NCI-H460 (cell line): ENCODE data around the gene POU6F2. TPM values are rescaled to one million over a fixed set of nuclear protein-coding genes. Genes with fewer than 3 reads are reported as not detected.

ENCODE experiments used
- DNase-seq: peaks from one replicate; pipeline ENCODE4 v3.0.0-alpha.2; 2016; ENCODE audit warnings: low read depth; ENCODE audit errors: extremely low read depth
- small RNA-seq, 2 experiments: library from RNA; depleted of rRNA; stranded (forward); fragments of <200 nt; gene quantifications; one replicate each; pipeline ENCODE3, GENCODE V24; 2014
- total RNA-seq: library from RNA; depleted of rRNA; stranded (reverse); fragments of >200 nt; shearing (Covaris generic); gene quantifications from 2 replicates; pipeline ENCODE4 v1.2.3, GENCODE V29; 2014; rRNA removed

Gene POU6F2
- total RNA-seq, 1 experiment from 2014 or later: not detected

- DNase-seq: no peak
These were observed 490.6 kb downstream of the POU6F2 start for GRCh38 chr7:39468261-39468660.

- DNase-seq: no peak
These were observed 491.2 kb downstream of the POU6F2 start for GRCh38 chr7:39468808-39469374.

- no peak for DNase-seq
These were observed 503.2 kb downstream of the POU6F2 start for GRCh38 chr7:39480901-39481300.

- no peak for DNase-seq
These were observed 511.0 kb downstream of the POU6F2 start for GRCh38 chr7:39488467-39489393.

- no peak for DNase-seq
These were observed 512.6 kb downstream of the POU6F2 start for GRCh38 chr7:39490296-39490695.

- DNase-seq: no peak
These were observed 516.2 kb downstream of the POU6F2 start for GRCh38 chr7:39493934-39494333.

GRCh38 chr7:39501358-39501757 lies 523.6 kb downstream of the POU6F2 start:
- no peak for DNase-seq

DNA sequence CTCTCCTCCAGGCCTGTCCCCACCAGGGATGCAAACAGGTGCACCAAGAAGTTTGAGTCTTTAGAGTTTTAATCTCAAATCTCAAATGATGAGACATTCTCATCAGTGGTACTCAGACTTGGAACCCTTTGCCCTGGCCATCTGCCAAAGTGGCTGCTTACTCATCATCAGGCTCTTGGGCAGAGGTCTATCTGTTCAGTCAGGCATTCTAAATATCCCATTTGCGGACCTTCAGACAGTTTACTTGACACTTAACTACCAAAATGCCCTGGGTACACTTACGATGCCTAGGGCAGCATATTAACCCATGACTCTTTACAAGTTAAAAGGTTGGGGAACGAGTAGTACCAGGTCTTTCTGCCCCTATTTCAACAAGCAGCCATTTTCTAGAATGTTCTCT lies 527.3 kb downstream of the POU6F2 start:
- DNase-seq: no peak

DNA sequence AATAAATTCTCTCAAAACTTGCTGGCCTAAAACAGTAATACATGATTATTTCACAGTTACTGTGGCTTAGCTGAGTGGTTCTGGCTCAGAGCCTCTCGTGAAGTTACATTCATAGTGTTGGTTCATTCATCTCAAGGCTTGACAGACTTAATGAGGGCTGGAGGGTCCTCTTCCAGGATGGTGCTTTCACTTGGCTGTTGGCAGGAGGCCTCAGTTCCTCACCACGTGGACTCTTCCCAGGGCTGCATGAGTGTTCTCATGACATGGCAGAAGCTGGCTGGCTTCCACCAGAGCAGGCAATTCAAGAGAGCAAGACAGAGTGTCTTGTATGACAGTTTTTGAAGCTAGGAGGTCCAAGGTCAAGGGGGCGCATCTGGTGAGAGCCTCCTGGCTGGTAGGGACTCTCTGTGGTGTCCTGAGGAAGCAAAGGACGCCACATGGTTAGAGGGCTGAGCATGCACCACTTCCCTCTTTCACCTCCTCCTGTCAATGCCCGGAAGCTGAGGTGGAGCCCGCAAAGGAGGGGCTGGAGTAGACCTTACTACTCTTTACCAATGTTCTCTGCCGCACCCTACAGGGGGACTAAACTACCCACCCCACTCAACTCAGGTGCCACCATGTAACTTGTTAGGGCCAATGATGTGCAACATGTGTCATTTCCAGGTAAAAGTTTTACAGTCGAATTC lies 530.3 kb downstream of the POU6F2 start:
- DNase-seq: no peak

- no peak for DNase-seq
These were observed 531.7 kb downstream of the POU6F2 start for GRCh38 chr7:39509436-39509835.

GRCh38 chr7:39509912-39510311 lies 532.2 kb downstream of the POU6F2 start:
- DNase-seq: no peak

DNA sequence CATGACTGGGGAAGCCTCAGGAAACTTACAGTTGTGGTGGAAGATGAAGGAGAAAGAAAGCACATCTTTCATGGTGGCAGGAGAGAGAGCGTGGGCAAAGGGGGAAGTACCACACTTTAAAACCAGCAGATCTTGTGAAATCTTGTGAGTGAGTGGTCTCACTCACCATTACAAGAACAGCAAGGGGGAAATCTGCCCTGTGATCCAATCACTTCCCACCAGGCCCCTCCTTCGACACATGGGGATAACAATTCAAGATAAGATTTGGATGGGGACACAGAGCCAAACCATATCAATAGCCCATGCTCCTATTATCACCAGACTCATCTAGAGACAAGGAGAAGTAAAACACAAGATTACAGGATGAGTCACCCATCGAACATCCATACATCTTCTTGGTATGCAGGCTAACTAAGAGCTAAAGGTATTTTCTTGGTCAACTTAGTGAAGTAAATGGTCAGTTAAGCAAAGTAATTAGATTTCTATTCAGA lies 533.2 kb downstream of the POU6F2 start:
- DNase-seq: no peak

DNA sequence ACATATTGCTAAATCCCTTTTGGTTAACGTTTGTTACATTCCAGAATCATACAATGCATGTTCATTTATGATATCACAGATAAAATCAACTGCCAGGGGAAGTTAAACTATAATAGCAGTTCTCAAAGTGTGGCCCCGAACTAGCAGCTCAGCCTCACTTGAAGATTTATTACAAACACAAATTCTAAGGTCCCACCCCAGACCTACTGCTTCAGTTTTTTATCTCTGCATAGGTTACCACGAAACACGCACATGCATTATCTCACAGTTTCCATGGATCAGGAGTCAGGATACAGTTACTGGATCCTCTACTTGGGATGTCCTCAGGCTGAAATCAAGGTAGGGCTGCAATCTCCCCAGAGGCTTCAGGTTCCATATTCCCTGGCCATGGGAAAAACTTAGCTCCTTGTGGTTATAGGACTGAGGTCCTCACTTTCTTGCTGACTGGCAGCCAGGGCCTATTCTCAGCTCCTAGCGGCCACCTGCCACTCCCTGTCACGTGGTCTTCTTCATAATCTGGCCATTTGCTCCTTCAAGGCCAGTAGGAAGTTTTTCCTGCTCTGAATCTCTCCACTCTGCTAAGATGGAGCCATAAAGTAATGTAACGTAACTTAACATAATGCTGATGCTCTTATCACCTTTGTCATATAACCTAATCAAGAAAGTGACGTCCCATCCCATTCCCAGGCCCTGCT lies 538.0 kb downstream of the POU6F2 start:
- no peak for DNase-seq

GRCh38 chr7:39516498-39516897 lies 538.8 kb downstream of the POU6F2 start:
- DNase-seq: no peak

- DNase-seq: no peak
These were observed 539.5 kb downstream of the POU6F2 start for GRCh38 chr7:39517240-39517639.

Small RNA genes lying within 50 kb of the gene (small RNA-seq; reads per million reads assigned to genes)
- 0.53 to 0.83 reads per million in 2 experiments for gene SNORA20B

Other genes starting within 250 kb of the POU6F2 start
- 31.5 and 35.8 TPM in 2 replicates for gene VPS41, start 68.7 kb upstream of the POU6F2 start, total RNA-seq